H1 (cell line): ENCODE results near the gene APOL2. TPM values are rescaled to one million over a fixed set of nuclear protein-coding genes. Genes with fewer than 3 reads are reported as not detected.

ENCODE experiments used
- BCL11A ChIP-seq, 2 experiments: IDR thresholded peaks; one replicate each; pipeline ENCODE4 v1.6.1; 2011; ENCODE audit warnings: low read depth in 2 of 2, low read length in 2 of 2, mild to moderate bottlenecking in 2 of 2
- NANOG ChIP-seq: IDR thresholded peaks from 2 replicates; pipeline ENCODE4 v1.6.1; 2011; ENCODE audit warnings: low read length, low read depth, mild to moderate bottlenecking, inconsistent platforms; ENCODE audit not compliant: insufficient read depth, poor library complexity, severe bottlenecking
- RAD21 ChIP-seq, 2 experiments: IDR thresholded peaks in 1 of 2; conservative IDR thresholded peaks in 1 of 2; 2 replicates each; pipeline ENCODE4 v1.6.1; 2011; ENCODE audit warnings: low read depth in 2 of 2, low read length in 2 of 2, improper control_type of control experiment in 1 of 2, inconsistent platforms in 1 of 2, mild to moderate bottlenecking in 1 of 2, moderate library complexity in 1 of 2
- polyA plus RNA-seq, 7 experiments: library from polyadenylated mRNA; depleted of rRNA in 3 of 7; stranded (reverse) in 5 of 7; unstranded in 2 of 7; fragments of >200 nt in 5 of 7; fragments of 200-250 nt in 2 of 7; gene quantifications; 1 replicate in 5 of 7; 2 replicates in 1 of 7; 4 replicates in 1 of 7; pipeline versions ENCODE4 v1.2.1 to v1.2.3, GENCODE V29; 2011 to 2013; ENCODE audit warnings: missing spikeins in 2 of 7, mixed read lengths in 2 of 7
- total RNA-seq: library from RNA; stranded (reverse); fragmentation: NEBNext Ultra II Directional; extraction: Animal tissue kit (Norgen Biotek cat#: 25700); gene quantifications from 2 replicates; pipeline ENCODE4 v1.2.1, GENCODE V29; 2021

The APOL2 gene
- total and polyA plus RNA-seq, 2 of the 8 experiments (the other 6 are each of a cell fraction or from before 2014, with no cell fraction given), result 8.1 to 11.0 TPM

DNA sequence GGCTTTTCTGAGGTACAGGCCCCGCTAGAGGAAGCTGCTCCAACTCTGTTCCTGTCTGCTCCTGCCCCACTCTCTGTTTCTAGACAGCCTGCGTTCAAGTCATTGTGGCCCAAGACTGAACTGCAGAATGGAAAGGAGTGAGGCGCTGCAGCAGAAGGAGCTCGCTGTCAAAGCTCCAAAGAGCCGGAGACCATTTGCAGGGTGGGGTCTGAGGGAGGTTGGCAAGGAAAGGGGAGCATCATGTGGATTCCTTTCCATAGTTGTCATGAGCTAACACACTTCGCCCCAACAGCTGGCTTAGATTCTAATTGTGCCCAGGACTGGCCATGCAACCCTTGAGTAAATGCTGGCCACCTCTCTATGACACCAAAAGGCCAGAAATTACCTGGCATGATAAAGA is 56.5 kb downstream of the APOL2 start (continued):
- TF ChIP-seq RAD21 (IDR thresholded peaks at IDR 0.05 in 1 of 2, conservative IDR thresholded peaks at IDR 0.05 in 1 of 2; ENCODE audit: low read depth in 2 of 2, low read length in 2 of 2) (no peak), BCL11A (IDR thresholded peaks at IDR 0.05; ENCODE audit: low read depth in 2 of 2, low read length in 2 of 2) (no peak), NANOG (no peak)
